Measurements from ENCODE around the gene SORCS2.
A peak's percentile ranks its signal among the peaks of the same experiment; 100 is the strongest.
"Not testable (repeated sequence)": the region's sequence is repeated elsewhere in the genome, so short reads cannot be mapped to it uniquely, and the experiment has no call there.

The SORCS2 gene

DNA sequence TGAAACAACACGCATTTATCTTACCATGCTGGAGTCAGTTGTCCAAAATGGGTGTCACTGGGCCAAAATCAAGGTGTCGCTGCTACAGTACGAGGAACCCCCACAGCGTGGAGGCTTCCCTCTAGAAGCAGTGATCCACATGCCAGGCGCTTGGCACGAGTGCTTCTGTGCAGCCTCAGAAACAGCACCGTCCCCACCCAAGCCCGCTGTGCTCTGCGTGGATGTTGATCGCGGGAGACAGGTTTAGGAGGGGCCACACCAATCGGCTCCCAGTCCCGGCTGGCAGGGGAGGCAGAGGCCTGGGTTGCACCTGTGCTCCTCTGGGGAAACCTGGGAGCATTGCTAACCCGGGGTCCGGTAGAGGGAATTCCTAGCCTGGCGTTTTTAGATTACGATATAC lies 407.9 kb downstream of the SORCS2 start:
- no peak for DNase-seq

DNA sequence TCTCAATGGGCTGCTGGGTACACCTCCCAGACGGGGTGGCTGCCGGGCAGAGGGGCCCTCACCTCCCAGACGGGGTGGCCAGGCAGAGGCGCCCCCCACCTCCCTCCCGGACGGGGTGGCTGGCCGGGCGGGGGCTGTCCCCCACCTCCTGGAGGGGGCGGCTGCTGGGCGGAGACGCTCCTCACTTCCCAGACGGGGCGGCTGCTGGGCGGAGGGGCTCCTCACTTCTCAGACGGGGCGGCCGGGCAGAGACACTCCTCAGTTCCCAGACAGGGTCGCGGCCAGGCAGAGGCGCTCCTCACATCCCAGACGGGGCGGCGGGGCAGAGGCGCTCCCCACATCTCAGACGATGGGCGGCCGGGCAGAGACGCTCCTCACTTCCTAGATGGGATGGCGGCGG lies 409.8 kb downstream of the SORCS2 start:
- not testable (repeated sequence) for DNase-seq

DNA sequence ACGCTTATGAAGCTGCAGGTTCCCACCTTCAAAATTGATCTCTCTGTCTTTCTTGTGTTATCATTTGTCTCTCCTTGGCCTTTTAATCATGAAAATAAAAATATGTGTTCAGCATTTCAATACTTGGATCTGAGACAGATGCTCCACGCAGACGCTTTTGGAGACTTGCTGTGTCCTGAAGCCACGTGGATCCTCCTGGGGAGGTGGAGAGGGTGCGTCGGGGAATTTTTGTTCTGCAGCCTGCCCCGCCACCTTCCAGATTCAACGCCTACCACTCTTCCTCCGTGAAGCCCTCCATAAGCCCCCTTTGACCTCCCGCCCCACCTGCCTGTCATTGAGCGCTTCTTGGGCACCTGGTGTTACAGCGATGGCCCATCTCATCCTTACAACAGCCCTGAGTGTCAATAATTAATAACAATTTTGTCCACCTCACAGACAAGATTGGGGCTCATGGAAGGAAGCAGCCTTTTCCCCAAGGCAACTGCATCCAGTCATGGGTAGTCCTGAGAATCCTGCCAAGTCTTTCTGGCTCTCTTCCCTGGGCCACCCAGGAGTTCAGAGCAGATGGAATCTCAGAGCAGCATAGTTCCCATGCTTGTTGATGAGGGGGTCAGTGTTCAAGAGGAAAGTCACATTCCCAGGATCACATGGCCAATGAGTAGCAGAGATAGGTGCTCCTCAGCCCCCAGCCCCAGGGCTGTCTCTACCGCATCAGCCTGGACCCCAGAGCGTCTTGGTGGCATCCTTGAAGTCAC lies 415.0 kb downstream of the SORCS2 start:
- DNase-seq = no peak

DNA sequence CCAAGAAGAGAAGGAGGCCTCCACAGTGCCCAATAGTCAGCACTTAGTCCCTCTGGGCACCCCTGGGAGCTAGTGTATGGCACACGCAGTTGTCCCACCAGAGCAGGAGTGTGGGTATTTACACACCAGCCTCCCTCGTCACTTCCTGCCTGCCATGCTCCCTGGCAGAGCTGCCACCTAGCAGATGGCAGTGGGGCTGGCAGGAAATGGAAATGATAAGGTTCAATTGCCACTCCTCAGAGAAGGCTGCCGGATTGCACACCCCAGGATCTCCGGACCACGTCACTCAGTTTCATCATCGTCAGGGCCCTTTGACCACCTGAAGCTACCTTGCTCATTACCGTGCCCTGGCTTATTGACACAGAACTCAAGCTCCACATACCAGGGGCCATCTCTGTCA lies 415.7 kb downstream of the SORCS2 start:
- no peak for DNase-seq

DNA sequence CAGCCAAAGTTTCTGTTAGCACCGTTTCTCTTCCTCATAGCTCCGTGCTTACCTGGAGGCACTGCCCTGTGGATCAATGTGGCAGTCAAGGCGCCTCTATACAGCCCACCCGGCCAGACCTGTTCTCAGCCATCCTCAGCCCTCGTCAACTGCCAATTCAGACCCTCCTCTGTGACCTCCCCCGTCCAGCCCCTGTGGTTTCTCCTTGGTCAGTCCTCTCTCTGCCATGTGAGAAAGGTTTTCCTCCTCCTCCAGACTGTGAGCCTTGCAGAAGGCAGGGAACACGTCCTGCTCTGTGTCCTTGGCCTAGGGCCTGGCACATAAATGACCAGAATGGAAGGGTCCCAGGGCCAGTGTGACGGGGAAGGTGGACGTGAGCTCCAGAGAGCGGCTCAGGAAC lies 417.0 kb downstream of the SORCS2 start:
- no peak for DNase-seq

DNA sequence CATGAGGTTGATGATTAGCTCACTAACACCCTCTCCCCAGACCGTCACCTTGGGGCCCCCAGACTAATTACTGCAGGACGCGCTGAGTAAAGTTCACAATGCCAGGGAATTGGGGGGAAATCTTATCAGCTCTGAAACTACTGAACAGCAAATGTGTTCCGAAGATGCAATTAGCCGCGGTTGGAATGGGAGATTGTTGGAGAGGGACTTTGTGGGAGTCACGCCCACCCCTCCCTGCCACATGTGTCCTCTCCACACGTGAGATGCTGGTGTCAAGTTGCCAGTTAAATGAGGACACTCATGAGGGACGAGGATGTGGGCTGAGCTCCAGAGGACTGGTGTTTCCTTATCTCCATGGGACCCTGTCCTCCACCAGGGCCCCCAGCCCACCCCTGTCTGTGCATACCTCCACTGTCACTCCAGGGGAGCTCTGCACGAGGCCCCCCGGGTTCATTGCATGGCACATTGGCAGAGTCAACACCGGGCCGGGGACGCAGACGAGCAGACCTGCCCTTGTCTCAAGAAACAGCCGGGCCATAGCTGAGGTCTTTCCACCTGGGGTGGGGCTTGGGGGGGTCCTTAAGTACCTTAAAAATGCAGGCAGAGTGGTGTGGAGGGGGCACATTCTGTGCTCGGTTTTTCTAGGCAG lies 417.8 kb downstream of the SORCS2 start:
- no peak for DNase-seq

DNA sequence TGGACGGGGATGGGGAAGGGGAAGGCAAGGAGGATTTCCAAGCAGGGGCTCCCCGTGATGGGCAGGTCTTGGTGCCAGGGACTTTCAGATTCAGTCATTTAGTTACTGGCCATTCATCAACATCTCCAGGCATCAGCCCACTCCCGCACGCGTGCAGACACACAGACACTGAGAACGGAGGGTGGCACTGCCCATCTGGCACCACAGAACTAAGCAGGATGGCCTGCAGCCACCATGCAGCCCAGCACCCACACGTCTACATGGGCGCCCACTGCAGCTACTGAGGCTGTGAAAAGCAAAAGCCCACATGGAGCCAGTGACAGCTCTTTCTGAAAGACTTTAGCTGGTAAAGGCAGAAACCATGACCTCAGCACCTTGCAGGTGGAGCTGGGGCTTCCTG lies 418.5 kb downstream of the SORCS2 start:
- DNase-seq = no peak

DNA sequence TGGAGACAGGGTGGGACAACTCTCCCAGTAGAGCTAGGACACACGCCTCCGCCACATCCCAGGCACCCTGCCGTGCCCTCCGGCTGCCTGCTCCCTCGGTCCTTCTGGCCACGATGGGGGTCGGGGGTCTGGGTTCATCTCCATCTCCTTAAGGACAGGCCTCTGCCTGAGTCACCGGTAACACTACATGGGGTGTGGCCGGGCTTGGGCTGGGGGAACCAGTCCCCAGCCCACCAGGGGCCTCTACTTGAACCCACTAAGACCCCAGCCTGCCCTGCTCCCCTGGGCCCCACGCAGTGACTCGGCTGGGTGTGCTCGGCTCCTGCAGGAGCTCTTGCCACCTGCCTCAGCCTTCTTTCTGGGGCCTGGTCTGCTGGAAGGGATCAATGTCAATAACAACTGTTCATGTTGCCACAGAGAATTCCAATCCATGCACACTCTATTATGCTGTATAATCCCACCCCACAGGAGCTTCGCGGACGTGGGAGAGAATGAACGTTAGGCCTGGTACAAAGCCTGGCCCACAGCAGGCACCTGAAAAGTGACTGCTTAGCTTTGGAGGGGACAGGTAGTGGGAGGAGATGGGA lies 420.1 kb downstream of the SORCS2 start:
- peak in 1 of 2 experiments; percentile 56 for DNase-seq

DNA sequence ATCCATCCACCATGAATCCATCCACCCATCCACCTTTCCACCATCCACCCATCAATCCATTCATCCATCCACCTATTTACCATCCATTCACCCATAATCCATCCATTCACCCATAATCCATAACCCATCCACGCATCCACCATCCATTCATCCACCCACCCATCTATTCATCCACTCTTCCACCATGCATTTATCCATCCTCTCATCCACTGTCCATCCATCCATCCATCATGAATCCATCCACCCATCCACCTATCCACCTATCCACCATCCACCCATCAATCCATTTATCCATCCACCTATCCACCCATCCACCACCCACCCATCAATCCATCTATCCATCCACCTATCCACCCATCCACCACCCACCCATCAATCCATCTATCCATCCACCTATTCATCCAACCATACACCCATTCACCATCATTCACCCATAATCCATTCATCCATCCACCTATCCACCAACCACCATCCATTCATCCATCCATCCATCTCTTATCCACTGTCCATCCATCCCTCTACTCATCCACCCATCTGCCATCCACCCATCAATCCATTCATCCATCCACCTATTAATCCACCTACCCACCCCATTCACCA lies 422.1 kb downstream of the SORCS2 start:
- DNase-seq = no peak

DNA sequence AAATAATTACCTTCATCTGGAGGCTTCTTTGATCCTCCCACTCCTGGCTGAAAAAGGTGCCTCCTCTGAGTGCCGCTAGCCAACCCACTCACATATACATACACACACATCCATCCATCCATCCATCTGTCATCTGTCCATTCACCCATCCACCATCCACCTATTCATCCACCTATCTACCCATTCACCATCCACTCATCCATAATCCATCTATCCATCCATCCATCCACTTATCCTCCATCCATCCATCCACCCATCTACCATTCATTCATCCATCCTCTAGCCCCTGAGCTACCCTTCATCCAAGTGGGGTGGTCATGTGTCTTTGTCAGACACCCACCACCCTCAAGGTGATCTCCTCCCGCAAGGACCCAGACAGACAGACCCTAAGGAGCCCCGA lies 423.9 kb downstream of the SORCS2 start:
- DNase-seq = no peak

DNA sequence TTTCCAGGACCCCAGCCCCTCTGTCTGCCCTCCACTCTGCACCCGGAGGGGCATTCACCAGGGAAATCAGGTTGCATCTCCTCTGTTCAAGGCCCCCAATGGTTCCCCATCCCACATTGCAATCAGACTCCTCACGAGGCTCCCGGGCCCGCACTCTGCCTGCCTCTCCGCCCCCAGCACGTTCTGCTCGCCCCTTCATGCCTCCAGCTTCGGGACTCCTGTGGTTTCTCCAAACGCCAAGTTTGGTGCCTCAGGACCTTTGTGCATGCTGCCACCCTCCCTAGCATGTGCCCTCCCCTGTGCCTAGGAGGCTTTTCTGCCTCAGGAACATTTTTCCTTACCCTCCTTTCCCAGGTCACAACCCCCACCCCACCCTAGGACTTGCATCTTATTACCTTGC lies 426.0 kb downstream of the SORCS2 start:
- no peak for DNase-seq

DNA sequence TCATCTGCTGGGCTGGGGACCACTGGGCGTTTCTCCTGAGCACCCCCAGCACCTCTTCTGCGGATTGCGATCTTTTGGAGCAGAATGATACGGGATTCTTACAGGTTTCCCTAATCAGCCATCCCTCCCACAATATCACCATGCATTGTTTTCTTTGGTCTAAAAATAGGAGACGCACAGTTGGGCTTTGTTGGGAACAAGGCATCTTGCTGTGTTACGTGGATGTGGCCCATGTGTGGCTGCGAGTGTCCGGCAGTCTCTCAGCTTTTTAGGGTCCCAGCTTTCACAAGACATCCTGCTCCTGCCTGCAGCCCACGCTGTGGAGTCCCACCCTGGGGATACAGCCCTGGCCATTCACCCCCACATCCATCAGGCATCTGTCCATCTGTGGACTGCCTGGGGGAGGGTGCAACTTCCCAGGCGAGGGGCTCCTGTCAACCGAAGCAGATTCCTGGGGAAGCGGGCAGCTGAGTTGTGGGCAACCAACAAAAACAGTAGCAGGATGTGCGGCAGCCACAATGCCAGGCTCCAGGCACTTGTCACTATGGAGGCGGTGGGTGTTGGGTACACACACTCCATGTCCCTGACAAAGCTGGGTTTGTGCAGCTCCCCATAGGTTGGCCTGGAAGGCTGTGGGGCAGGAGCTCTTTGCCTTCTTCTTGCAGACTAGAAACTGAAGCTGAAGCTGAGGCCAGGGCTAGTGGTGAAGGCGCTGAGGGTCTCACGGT lies 427.9 kb downstream of the SORCS2 start:
- no peak for DNase-seq

DNA sequence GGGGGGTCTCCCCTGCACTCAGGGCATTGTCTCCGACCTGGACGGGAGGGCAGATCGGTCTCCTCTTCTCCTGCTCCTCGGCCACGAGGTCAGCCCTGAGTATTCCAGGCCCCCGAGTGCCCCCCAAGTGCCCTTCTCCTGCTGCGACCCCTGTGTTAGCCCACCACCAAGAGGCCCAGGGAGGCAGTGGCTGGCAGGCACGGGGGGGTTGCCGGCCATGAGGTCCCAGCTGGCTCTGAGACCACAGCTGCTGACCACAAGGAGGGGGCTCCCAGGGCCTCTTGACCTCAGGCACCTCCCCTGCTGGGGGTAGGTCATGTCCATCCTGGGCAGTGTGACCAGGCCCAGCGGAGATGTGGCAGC lies 428.5 kb downstream of the SORCS2 start:
- no peak for DNase-seq

DNA sequence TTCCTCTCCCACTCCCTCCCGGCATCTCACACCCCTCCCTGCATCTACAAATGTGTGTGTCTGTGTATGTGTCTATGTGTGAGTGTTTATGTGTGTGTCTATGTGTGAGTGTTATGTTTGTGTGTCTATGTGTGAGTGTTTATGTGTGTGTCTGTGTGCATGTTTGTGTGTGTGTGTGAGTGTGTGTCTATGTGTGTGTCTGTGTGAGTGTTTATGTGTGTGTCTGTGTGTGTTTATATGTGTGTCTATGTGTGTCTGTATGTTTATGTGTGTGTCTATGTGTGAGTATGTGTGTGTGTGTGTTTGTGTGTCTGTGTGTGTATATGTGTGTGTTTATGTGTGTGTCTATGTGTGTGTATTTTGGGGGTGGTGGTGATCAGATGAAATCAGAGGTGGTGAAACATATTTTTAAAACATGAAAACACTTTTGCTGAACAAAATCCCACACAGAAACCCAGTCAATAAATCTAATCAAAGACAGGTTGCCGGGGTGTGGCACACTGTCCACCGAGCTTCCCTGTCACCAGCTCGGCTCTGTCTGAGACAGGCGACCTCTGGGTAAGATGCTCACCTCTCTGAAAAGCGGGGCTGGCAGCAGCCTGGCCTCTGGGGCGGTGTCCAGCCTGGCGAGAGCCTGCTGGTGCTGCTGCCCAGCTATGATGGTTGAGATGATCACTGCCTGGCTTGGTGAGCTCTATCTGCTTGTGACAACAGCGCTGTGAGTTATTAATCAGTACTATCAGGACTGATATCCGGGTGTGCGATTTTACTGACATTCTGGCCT lies 429.1 kb downstream of the SORCS2 start:
- DNase-seq = no peak

DNA sequence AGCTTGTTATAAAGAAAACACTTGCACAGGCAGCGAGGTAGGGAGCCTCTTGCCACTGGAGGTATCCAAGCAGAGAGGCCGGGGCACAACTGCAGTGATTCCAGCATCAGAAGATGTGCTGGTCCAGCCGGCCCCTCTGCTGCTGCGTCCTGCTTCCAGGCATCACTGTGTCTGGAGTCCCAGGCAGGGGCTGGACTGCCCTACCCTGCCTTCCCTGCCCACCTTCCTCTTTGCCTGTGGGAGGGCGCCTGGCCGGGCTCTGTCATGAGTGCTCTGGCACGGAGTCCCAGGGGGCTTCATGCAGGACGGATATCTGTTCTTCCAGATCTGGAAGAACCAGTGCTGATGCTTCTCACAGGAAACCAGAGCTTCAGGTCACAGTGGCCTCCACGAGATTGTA lies 430.0 kb downstream of the SORCS2 start:
- DNase-seq = no peak

DNA sequence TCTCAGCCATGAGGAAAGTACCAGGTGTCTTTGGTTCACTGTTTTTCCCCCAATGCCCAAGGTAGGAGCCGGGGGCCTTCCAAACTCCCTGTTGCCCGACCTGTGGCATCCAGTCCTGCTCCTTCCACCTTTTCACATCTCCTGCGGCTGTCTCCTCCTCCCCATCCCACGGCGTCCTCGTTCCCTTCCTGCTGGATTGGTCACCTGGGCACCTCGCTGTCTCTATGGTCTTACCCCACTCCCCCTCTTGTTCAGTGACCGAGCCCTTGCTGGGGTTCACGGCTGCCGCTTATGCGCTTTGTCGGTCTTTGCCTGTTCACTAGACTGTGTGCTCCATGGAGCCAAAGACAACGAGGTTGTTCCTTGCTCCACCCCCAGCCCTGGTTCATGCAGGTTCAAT lies 431.1 kb downstream of the SORCS2 start:
- DNase-seq = no peak

DNA sequence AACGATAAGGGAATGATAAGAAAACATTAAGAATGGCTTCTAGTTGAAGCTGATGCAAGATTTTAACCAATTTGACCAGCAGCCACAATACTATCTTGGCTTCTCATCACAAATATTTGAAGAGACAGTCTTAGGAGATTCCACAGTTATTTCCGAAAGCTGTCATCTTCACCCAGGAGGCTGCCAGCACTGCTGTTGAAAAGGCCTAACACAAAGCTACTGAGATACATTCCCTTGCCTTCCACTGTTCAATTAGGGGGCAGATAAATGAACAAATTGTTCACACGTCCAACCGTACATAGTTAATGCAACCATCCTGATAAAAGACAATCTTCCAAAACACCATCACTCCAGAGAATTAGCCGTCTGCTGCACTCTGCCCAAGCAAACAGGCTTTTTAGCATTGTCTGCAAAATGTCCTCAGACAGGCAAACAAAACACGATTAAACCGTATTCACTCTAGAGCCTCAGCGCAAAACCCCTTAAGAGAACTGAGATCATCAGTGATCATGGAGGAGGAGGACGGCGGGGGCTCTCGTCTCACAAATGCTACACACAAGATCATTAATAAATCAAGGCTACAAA lies 432.1 kb downstream of the SORCS2 start:
- DNase-seq = no peak

DNA sequence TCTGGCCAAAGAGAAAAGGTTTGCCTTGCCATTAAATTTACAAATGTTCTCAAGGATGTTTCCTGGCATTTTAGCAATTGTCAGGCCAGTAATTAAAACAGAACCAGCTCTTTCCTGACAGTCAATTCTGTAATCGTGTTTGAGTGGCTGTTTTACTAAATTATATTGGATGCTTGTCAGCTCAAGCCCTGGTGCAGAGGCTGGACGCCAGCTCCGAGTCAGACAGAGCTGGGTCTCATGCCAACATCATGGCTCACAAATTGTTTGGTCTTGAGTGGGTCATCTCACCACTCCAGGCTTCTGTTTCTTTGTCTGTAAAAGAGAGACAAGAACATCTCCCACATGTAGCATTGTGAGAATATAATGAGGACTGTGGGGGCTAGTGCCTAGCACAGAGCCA lies 432.7 kb downstream of the SORCS2 start:
- no peak for DNase-seq

DNA sequence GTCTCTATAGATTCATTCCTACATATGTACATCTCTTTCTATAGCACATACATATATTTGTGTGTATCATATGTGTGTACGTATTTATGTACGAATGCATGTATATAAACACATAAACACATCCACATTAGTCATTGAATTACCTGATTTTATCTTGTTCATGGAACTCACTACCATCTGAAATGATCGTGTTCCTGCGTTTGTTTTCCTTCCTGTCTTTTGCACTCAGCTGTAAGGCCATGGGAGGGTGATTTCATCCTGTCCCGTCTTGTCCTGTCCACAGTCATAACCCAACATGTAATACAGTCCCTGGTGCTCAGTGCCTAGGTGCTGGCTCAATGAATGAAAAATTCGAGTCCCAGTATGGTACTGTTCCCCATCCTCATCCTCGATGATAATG lies 434.2 kb downstream of the SORCS2 start:
- DNase-seq = no peak

DNA sequence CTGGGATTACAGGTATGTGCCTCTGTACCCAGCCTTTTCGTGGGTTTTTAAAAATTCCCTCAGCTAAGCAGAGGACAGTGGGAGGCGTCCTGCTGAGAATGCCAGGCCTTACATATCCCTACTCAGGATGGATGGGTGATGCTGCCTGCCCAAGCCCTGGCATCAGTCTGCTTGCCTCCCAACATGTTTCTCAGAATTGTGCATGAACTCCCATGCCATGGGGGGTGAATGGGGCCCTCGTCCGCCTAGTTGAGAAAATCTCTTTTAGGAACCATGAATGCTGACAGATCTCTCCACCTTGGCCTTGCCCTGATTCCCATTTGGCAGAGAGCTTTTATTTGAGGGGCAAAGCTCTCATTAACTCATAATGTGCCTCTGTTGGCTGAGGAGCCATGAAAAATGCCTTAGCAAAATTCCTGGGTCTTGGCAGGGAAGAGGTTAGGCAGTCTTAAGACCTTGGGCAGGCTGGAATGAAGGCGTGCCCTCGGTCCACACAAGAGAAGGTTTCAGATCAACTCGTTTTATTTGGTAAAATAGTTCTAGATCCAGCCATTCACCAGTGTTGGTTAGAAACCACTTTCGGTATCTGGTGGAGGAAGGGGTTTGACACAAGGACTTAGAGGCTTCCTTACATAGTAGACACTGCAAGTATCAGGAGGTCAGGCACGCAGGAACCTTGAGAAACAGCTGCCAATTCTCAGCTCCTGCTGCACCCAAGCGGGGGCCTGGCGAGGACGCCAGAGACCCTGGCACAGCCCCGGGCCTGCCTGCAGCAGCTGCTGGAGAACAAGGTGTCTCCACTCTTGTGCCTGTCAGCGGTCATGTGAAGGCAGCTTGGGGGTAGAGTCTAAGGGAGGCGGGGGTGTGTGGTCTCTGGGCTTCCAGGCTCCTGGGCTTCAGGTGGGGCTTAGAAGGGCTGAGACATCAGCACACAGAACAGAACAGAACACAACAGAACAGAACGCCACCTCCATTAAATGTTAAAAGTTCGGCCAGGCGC lies 435.2 kb downstream of the SORCS2 start:
- DNase-seq = no peak

DNA sequence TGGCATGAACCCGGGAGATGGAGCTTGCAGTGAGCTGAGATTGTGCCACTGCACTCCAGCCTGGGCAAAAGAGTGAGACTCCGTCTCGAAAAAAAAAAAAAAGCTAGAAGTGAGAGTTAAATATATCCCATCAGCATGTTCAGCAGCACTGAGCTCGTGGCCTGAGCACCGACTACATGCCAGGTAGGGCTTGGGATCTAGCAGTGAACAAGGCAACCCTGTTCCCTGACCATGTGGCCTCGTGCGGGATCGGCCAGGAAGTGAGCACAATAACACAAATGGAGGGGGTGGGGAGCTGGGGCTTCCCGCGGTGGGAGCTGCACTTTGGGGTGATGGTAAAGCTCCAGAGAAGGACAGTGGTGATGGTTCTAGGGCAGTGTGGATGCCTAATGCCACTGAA lies 436.1 kb downstream of the SORCS2 start:
- no peak for DNase-seq

Data from NCI-H524 (cell line).